22Rv1 (cell line): ENCODE data around the gene RBCK1.

Source experiments
- H3K27ac ChIP-seq: fragments of 450-650 bp; 2 replicates; pipeline ENCODE4 v1.5.1; 2017
- CTCF ChIP-seq: fragments of 450-650 bp; IDR thresholded peaks from 2 replicates; pipeline ENCODE4 v1.5.1; 2017; ENCODE audit warnings: mild to moderate bottlenecking
- ZFX ChIP-seq: fragments of 450-650 bp; IDR thresholded peaks from 2 replicates; pipeline ENCODE4 v1.6.1; 2017; ENCODE audit warnings: antibody characterized with exemption, borderline replicate concordance

The RBCK1 gene

DNA sequence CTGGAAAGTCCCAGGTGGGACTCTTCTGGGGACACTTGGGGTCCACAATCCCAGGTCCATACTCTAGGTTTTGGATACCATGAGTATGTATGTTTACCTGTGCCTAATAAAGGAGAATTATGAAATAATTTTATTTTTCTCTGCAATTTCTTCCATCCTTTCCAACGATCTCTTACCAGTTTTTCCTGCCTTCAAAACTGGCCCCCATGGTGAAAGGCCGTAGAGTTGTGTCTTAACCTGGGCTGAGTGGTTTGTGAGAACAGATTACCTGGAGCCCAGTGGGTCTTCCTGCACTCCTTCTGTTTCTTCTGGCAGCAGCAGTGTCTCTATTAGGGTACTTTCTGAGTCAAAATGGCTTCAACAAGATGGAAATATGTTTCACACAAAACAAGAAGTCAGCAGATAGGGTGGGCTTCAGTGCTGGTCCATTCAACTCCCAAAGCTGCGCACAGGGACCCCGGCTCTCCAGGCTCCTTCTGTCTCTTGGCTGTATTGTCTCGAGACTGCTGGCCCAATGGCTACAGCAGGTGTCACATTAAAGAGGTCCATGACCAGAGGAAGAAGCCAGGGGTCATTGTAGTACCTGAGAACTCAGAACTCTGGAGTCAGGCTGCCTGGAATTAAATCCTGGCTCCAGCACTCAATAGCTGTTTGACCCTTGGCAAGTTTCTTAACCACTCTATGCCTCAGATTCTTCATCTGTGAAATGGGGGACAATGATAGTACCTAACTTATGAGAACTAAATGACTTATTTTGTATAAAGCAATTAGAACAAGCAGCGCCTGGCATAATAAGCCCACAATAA, 10.5 kb upstream of the RBCK1 start:
- peak overlapping the region; percentile 96 for H3K27ac ChIP-seq

GRCh38 chr20:399182-399707, 8.9 kb upstream of the RBCK1 start:
- H3K27ac ChIP-seq, result peak overlapping the region; percentile 96
- TF ChIP-seq CTCF (no peak), ZFX (no peak)

More for the DNA sequence above, 10.5 kb upstream of the RBCK1 start:
- TF ChIP-seq ZFX (no peak), CTCF (no peak)

DNA sequence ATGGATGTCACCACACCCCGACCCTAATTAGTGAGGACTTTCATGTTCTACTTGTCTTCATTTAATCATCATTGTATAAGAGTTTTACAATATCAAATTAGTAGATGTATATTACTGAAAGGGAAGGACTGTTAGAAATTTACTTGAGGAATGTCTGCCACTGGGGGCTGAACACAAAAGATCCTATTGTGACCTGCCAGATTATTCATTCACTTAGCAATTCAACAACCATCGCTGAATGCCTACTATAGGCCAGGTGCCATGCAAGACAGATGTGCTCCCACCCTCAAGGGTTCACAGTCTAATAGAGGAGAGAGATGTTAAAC, 8.0 kb upstream of the RBCK1 start:
- H3K27ac ChIP-seq, result peak overlapping the region; percentile 96
- no peak for TF ChIP-seq ZFX
- TF ChIP-seq CTCF, result no peak

DNA sequence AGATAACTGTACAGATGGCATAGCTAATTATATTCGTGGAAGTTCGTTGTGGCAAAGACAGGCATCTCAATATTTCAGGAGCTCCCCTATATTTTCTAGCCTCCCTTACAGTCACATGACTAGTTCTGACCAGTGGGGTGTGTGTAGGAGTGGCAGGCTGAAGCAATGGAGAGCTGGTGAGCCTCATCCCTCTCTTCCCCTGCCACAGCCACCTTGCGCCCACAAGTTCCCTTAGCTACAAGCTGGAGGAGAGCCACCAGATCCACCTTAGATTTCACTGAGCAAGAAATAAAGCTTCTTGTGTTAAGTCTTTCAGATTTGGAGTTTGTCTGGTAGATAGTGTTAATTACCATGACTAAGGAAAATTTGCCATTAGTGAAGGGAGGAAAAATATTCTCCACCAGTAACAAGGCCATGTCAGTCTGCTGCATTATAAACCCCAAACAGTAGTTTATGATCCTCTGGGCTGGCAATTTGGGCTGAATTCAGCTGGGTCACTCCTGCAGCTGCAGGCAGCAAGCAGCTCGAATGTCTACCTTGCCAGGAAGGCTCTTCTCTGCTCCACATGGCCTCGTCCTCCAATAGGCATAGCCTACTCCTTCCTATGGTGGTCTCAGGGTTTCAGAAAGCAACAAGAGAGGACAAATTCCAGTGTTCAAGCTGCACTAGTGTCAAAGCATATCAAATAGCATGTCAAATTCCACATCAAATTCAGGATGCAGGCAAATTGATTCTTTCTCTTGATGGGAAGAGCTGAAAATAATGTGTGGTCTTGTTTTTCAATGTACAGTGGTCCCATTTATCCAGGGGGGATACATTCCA, 7.4 kb upstream of the RBCK1 start:
- no peak for TF ChIP-seq CTCF
- no peak for TF ChIP-seq ZFX
- H3K27ac ChIP-seq, result peak overlapping the region; percentile 96

- TF ChIP-seq CTCF (no peak), ZFX (no peak)
Observed at GRCh38 chr20:401682-402495, 6.2 kb upstream of the RBCK1 start.

GRCh38 chr20:402496-402885, 5.6 kb upstream of the RBCK1 start:
- TF ChIP-seq CTCF, result no peak
- no peak for TF ChIP-seq ZFX
- H3K27ac ChIP-seq, result peak overlapping the region; percentile 96

More at GRCh38 chr20:401682-402495, 6.2 kb upstream of the RBCK1 start:
- H3K27ac ChIP-seq, result peak overlapping the region; percentile 96
